ENCODE data around the gene ADAD2. TPM values are rescaled to one million over a fixed set of nuclear protein-coding genes. Genes with fewer than 3 reads are reported as not detected.

The ADAD2 gene
- total and polyA plus RNA-seq, 9 of the 15 experiments (the other 6 are each of a cell fraction or from before 2014, with no cell fraction given) = 0.07 TPM; not detected in 8

GRCh38 chr16:84181144-84181915, 9.6 kb upstream of the ADAD2 start:
- Histone ChIP-seq H3K9me3 (replicated peaks; ENCODE audit: control insufficient read depth, insufficient read depth, low read depth, low read length) (peaks cover 2% of the 10 kb centered on the region; the same call in 1 of the 2 replicates), H3K9me1 (ENCODE audit: control insufficient read depth, insufficient read depth, low read length) (peaks cover 13% of the 10 kb centered on the region), H3K27me3 (ENCODE audit: control insufficient read depth in 2 of 2, insufficient read depth in 2 of 2, low read length in 2 of 2) (no peaks in the 10 kb centered on the region), H3K4me3 (no peak overlapping the region), H2AFZ (ENCODE audit: low read depth, low read length) (no peak overlapping the region), H3K27ac (ENCODE audit: extremely low read depth, low read depth, low read length) (no peak overlapping the region), H4K20me1 (replicated peaks; ENCODE audit: control insufficient read depth, insufficient read depth, low read length) (peaks cover 13% of the 10 kb centered on the region; the same call in 1 of the 2 replicates), H3K9ac (ENCODE audit: insufficient read depth in 1 of 2, low read depth in 2 of 2, low read length in 2 of 2) (no peak overlapping the region; a peak in 1 of 4 replicates), H3K36me3 (ENCODE audit: control insufficient read depth, insufficient read depth, low read length) (peaks cover 79% of the 10 kb centered on the region; the same call in 2 of the 3 replicates), H3K4me2 (ENCODE audit: insufficient read depth, low read length) (no peak overlapping the region), H3K79me2 (ENCODE audit: control insufficient read depth, insufficient read depth, low read length) (peaks cover 20% of the 10 kb centered on the region), H3K4me1 (replicated peaks in 1 of 2; ENCODE audit: control insufficient read depth in 2 of 2, insufficient read depth in 2 of 2, low read length in 2 of 2) (peaks cover 7 to 52% of the 10 kb centered on the region in 2 experiments; a peak in 4 of 5 replicates)
- DNase-seq (ENCODE audit: extremely low read depth in 1 of 4, low spot score in 3 of 4) (no peak), FAIRE-seq (no peak), ATAC-seq (no peak)
- TF ChIP-seq NFIX (CRISPR knock-in tag; IDR thresholded peaks at IDR 0.05; ENCODE audit: low read depth) (no peak), EP400 (IDR thresholded peaks at IDR 0.05) (no peak), RBFOX2 (IDR thresholded peaks at IDR 0.05; ENCODE audit: low read depth, low read length) (peak; percentile 44; the same call in 1 of the 2 replicates), PCBP1 (IDR thresholded peaks at IDR 0.05; ENCODE audit: low read depth, low read length, poor library complexity, severe bottlenecking) (peak; percentile 3), FOXM1 (IDR thresholded peaks at IDR 0.05; ENCODE audit: low read depth) (no peak), FOXM1 (CRISPR knock-in tag; IDR thresholded peaks at IDR 0.05; ENCODE audit: low read depth) (no peak)
- BruUV-seq (replicated peaks) = no TSS peak
- WGBS (ENCODE audit: insufficient coverage, low coverage, missing lambda C conversion rate) = 93% methylated on average over 34 of the region's 41 CpGs
- intact Hi-C loops (cut with micrococcal nuclease) (no loop called here), in situ Hi-C loops (cut with MboI) (loop anchor here (10.0 kb wide), 1 partner anchor 227 kb away; the partner anchor contains the start of gene OSGIN1)
- ChIA-PET POLR2A (interaction anchor here (0.6 to 1.0 kb wide), 3 partner anchors 11 to 41 kb away, joined by 3 to 5 read pairs (median 3); no protein-coding TSS in a partner anchor), CTCF (ENCODE audit: low intra/inter-chr PET ratio) (no interaction called here)

All from K562 (cell line).